Progenitor cell of endocrine pancreas (in vitro differentiated cells): ENCODE measurements around the gene ASB15. TPM values are rescaled to one million over a fixed set of nuclear protein-coding genes. Genes with fewer than 3 reads are reported as not detected.
A peak's percentile ranks its signal among the peaks of the same experiment; 100 is the strongest.

Experiments
- DNase-seq: peaks from one replicate; pipeline ENCODE4 v3.0.0; 2021; ENCODE audit warnings: low spot score; ENCODE audit not compliant: unreplicated experiment
- H3K27ac Mint-ChIP-seq: 2 replicates; pipeline ENCODE4 v1.8.0; 2021; ENCODE audit warnings: mild to moderate bottlenecking, moderate library complexity, mixed read lengths
- H3K27me3 Mint-ChIP-seq: 2 replicates; pipeline ENCODE4 v1.8.0; 2021; ENCODE audit warnings: mixed read lengths
- H3K36me3 Mint-ChIP-seq: 2 replicates; pipeline ENCODE4 v1.8.0; 2022; ENCODE audit warnings: mixed read lengths; ENCODE audit not compliant: insufficient read depth
- H3K4me1 Mint-ChIP-seq: 2 replicates; pipeline ENCODE4 v1.8.0; 2021; ENCODE audit warnings: low read depth, mixed read lengths
- H3K4me3 Mint-ChIP-seq: 2 replicates; pipeline ENCODE4 v1.8.0; 2021; ENCODE audit warnings: low read depth, mild to moderate bottlenecking, moderate library complexity, mixed read lengths
- H3K9me3 Mint-ChIP-seq: 2 replicates; pipeline ENCODE4 v1.8.0; 2021; ENCODE audit warnings: low read depth, mixed read lengths
- total RNA-seq: library from RNA; stranded (reverse); gene quantifications from 2 replicates; pipeline ENCODE4 v1.2.1, GENCODE V29; 2021
- TF ChIP-seq, protein P1 (sequence below): fragments of 200-600 bp; sonication (generic); IDR thresholded peaks from one replicate; pipeline ENCODE4 v1.5.0; 2021; ENCODE audit warnings: antibody characterized with exemption, mild to moderate bottlenecking; ENCODE audit not compliant: unreplicated experiment

Gene ASB15
- total RNA-seq, 1 donor from 2014 or later = not detected

DNA sequence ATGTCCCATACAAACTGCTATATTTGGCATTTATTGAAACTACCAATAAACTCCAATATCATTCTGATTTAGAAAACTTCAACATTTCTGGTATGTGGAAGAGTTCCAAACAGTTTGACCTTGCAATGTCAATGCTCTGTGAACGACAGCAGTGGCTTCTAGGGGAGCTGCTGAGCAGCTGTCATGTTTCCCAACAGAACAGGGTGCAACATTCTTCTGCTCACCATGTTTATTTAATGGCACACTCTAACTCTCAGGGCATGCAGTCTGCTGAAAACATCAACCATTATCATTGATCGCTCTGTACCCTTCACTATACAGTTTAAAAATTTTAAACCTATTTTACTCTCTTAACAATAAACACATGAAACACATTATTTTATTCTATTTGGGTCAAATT lies 79.9 kb downstream of the ASB15 start:
- no peaks in the 10 kb centered on the region for H3K27me3 Mint-ChIP-seq
- H3K9me3 Mint-ChIP-seq = no peaks in the 10 kb centered on the region
- TF ChIP-seq, protein P1, sequence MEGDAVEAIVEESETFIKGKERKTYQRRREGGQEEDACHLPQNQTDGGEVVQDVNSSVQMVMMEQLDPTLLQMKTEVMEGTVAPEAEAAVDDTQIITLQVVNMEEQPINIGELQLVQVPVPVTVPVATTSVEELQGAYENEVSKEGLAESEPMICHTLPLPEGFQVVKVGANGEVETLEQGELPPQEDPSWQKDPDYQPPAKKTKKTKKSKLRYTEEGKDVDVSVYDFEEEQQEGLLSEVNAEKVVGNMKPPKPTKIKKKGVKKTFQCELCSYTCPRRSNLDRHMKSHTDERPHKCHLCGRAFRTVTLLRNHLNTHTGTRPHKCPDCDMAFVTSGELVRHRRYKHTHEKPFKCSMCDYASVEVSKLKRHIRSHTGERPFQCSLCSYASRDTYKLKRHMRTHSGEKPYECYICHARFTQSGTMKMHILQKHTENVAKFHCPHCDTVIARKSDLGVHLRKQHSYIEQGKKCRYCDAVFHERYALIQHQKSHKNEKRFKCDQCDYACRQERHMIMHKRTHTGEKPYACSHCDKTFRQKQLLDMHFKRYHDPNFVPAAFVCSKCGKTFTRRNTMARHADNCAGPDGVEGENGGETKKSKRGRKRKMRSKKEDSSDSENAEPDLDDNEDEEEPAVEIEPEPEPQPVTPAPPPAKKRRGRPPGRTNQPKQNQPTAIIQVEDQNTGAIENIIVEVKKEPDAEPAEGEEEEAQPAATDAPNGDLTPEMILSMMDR = no peak
- no peak for DNase-seq
- H3K4me1 Mint-ChIP-seq = peaks cover 13% of the 10 kb centered on the region
- H3K4me3 Mint-ChIP-seq = no peak overlapping the region
- H3K36me3 Mint-ChIP-seq = peaks cover 8% of the 10 kb centered on the region
- H3K27ac Mint-ChIP-seq = no peak overlapping the region

DNA sequence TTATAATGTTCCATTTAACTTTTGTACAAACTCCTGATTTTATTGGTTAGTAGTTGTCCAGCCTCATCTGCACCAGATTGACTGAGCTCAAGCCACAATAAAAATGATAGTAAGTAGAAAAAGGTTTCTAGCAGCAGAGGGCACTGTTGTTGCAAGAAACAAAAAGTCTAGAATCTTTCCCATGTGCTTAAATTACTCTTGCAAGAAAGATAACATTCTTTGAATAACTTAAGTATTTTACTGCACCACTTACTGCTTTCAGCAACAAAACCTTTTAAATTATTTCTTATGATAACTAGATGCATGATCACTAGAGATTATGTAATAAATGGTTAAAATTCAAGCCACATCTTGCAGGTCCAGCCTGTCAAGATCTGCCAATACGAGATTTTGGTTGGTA lies 81.1 kb downstream of the ASB15 start:
- TF ChIP-seq, protein P1 = peak; percentile 73
- no peak for DNase-seq
- Mint-ChIP-seq H3K4me1 (peaks cover 13% of the 10 kb centered on the region), H3K27ac (no peak overlapping the region), H3K9me3 (no peaks in the 10 kb centered on the region), H3K36me3 (peaks cover 9% of the 10 kb centered on the region), H3K27me3 (no peaks in the 10 kb centered on the region), H3K4me3 (no peak overlapping the region)

DNA sequence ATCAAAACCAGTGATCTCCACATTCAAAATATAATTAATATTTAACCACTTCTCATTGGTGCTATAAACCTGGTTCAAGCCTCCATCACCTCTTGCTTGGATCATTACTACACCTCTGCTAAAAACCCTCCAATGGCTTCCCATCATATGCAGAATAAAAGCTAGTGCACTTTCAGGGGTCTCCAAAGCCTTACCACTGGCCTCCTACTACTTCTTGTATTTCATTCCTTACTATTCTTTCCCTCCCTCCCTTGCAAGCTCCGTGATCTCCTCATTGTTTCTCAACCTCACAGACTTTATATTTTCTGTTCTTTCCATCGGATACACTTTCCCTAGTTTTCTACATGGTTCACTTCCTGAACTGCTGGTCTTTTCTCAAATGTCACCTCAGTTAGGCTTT lies 85.5 kb downstream of the ASB15 start:
- H3K27ac Mint-ChIP-seq = peak overlapping the region; percentile 69
- TF ChIP-seq, protein P1 = no peak
- DNase-seq = no peak
- peaks cover 3% of the 10 kb centered on the region for H3K4me1 Mint-ChIP-seq
- H3K4me3 Mint-ChIP-seq = no peak overlapping the region
- no peaks in the 10 kb centered on the region for H3K9me3 Mint-ChIP-seq
- H3K36me3 Mint-ChIP-seq = peaks cover 11% of the 10 kb centered on the region
- H3K27me3 Mint-ChIP-seq = no peaks in the 10 kb centered on the region

DNA sequence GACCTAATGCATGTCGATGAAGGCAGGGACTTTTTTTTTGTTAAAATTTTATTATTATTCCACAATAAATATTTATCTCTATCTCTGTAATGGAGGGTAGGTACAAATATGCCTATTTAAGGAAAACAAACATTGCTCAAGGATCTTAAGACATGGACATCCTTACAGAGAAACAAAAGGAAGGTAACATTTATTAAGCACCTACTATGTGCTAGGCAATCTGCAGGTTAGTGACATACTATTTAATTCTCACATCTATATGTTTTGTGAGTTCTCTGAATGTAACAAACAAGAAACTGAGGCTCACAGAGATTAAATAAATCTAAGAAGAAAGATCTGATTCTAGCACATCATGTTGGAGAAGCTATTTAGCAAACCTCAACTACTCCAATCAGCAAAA lies 86.1 kb downstream of the ASB15 start:
- Mint-ChIP-seq H3K4me3 (no peak overlapping the region), H3K27me3 (no peaks in the 10 kb centered on the region)
- TF ChIP-seq, protein P1 = no peak

More for the DNA sequence above, 86.1 kb downstream of the ASB15 start:
- Mint-ChIP-seq H3K9me3 (no peaks in the 10 kb centered on the region), H3K36me3 (peaks cover 15% of the 10 kb centered on the region), H3K4me1 (peaks cover 3% of the 10 kb centered on the region), H3K27ac (no peak overlapping the region)
- no peak for DNase-seq

Other genes with a start within 250 kb of the ASB15 start
- 2.0 and 2.5 TPM in 2 replicates for gene IQUB, start 67.2 kb upstream of the ASB15 start, total RNA-seq
- gene NDUFA5, start 44.0 kb upstream of the ASB15 start, total RNA-seq = 87.0 and 87.1 TPM in 2 replicates
- not detected in 2 replicates for gene LMOD2, start 54.0 kb downstream of the ASB15 start, total RNA-seq
- gene WASL, start 147.2 kb downstream of the ASB15 start, total RNA-seq = 38.0 and 38.2 TPM in 2 replicates
- gene HYAL4, start 243.3 kb downstream of the ASB15 start, total RNA-seq = not detected in 2 replicates